Inflammatory macrophage treated with lipopolysaccharide for 4 hours (primary cell): Measurements from ENCODE around the gene SLC8A2.

Experiments used
- DNase-seq: peaks from one replicate; pipeline ENCODE4 v3.0.0-alpha.2; 2020

SLC8A2 gene

GRCh38 chr19:47448360-47448727, 23.3 kb downstream of the SLC8A2 start:
- no peak for DNase-seq

GRCh38 chr19:47447470-47448359, 24.0 kb downstream of the SLC8A2 start:
- DNase-seq, result peak; percentile 55

- peak; percentile 49 for DNase-seq
Measured at GRCh38 chr19:47446534-47447469, 24.9 kb downstream of the SLC8A2 start.

GRCh38 chr19:47445937-47446402, 25.7 kb downstream of the SLC8A2 start:
- no peak for DNase-seq

- DNase-seq, result no peak
Measured at GRCh38 chr19:47445527-47445926, 26.2 kb downstream of the SLC8A2 start.

DNA sequence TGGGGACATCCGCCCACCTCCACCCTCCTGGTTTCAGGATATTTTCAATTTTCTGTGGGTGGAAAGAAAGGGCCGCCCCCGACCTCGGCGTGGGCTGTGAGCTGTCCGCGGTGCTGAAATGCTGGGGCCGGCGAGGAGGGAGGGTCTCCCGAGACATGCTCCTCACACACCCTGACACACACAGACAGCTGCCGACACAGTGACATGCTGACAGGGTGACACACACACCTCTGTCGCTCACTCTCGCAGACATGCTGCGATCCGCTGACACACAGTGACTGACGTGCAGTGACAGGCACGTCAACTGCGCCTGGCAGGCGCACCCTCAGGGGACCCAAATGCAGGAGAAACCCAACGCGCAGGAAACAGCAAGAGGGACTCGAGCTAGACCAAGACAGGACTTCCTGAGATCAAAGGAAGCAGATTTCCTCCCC, 27.3 kb downstream of the SLC8A2 start:
- no peak for DNase-seq

DNA sequence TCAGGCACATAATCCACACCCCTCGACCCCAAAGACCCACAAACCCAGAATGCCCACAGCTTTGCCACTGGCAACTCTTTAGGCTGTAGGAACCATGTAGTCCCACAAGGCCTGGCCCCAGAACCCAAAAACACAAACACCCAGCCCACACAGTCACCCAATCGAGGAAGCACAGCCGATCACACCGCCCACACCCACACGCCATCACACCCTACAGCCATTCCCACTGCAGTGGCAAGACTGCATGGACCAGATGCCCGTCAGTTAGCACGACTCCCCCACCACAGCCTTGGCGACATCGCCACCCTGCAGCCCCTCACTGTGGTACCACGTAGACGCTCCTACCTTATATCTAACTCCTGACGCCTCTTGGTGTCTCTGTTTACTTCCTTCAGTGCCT, 28.4 kb downstream of the SLC8A2 start:
- no peak for DNase-seq

DNA sequence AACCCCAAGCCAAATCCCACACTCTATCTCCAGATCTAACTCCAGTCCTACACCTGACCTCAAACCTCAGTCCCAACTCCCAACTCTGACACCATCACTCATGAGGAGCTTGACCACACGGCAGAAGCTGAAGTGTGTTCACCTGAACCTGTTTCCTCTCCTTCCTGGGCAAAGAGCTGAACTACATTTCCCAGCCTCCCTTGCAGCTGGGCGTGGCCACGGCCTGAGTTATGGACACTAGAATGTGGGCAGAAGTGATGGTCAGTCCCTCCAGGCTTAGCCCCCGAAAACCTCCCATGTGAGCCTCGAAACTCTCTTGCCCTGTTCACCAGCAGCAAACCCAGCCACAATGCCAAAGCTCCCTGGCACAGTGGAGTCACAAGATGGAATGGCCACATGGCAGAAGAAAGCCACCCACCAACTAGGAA, 32.9 kb downstream of the SLC8A2 start:
- DNase-seq, result no peak

- DNase-seq, result no peak
Measured at GRCh38 chr19:47437500-47437899, 34.2 kb downstream of the SLC8A2 start.

DNA sequence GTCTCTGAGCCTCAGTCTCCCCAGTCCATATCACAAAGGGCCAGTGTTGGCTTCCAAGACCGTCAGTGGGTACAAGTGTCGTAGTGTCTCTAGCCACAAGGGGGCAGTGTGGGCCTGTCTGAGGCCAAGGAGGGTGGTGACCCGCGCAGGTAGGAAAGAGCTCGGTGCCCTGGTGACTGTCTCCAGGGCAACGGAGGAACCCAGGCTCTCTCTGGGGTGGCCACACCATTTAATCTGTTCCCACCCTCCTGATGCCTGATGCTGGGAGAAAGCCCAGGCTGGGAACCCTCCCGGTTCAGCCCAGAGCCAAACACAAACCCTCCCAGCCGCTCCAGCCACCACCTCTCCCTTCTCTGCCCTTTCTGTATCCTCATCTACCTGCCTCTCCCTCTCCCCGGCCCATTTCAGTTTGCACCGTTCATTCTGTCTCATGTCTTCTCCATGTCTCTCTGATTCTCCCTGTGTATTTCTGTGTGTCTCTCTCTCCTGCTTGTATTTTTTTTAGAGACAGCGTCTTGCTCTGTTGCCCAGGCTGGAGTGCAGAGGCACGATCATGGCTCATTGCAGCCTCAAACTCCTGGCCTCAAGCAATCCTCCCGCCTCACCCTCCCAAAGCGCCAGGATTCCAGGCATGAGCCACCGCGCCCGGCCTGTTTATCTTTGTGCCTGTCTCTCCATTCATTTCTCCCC, 34.8 kb downstream of the SLC8A2 start:
- DNase-seq, result peak; percentile 65

GRCh38 chr19:47435883-47436417, 35.7 kb downstream of the SLC8A2 start:
- DNase-seq, result no peak

- DNase-seq, result no peak
Measured at GRCh38 chr19:47435196-47435595, 36.5 kb downstream of the SLC8A2 start.

DNA sequence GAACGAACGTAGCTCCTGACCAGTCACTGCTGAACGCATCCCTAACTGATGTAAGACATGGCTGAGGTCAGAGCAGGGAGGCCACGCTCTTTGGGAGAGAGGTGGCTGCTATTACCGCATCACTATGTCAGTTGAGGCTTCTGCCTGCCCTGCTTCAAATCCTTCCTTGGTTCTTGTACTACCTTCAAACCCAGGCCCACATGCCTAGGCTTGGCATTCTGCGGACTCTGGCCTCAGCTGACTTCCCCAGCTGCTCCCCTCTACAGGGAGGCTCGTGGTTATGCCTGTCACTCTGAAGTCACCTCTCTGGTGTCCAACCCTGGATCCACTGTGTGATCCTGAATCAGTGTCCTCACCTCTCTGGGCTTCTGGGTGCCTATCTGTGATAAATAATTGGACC, 37.6 kb downstream of the SLC8A2 start:
- no peak for DNase-seq

DNA sequence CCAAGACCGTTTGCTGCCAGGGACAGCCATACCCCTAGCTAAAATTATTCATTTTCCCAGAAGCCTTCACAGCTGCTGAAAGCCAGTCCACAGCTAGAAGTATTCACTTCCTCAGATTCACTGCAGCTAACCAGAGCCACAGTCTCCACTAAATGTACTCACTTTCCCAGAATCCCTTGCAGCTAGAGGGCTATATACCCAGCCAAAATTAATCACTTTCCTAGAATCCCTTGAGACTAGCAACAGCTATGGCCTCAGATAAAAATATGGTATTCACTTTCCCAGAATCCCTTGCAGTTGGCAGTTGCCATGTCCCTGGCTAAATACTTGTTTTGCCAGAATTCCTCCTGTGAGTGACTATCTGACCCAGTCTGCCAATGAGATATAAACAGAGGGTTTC, 38.6 kb downstream of the SLC8A2 start:
- DNase-seq, result peak; percentile 30

GRCh38 chr19:47432499-47432898, 39.2 kb downstream of the SLC8A2 start:
- no peak for DNase-seq

DNA sequence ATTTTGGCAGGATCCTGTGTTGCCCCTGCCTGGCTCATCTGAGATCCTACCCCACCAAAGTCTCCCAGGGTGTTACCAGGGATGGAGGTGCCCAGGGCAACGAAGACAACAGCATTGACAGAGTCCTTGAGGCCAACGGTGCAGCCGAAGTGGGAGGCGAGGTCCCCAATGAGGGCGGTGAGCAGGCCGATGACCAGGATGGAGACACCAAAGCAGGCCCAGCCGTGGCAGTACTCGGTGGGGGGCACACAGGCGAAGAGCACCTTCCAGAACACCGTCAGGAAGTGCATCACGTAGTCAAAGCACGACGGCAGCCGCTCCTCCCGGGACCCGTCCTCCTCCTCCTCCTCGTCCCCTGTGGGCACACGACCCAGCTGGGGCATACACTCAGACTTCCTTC, 39.6 kb downstream of the SLC8A2 start:
- no peak for DNase-seq

DNA sequence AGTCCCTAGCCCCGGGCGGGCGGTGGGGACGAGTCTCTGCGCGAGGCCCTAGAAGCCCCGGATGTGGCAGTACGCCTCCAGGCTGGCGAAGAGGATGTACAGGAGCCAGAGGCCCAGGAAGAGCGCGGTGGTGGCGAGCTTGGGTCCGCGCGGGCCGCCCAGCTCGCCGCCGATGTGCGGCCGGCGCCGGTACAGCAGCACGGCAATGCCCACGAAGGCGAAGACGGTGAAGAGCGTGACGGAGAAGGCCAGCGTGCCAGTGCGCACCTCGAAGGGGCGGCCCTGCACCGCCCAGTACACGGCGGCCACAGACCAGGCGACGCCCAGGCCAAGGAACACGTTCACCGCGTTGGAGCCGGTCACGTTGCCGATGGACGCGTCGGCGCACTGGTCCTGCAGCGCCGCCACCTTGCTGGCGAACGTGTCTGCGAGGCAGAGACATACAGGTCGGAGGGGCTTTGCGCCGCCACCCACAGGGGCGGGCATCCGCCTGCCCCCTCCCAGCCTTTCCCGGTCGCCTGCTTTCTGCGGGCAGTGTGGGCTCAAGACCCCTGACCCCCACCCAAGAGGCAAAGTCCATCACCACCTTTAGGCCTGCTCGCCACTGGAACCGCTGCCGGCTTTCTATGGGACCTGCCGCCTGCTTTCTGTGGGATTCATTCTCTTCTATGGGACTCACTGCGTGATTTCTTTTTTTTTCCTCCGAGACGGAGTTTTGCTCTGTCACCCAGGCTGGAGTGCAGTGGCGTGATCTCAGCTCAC, 41.5 kb downstream of the SLC8A2 start:
- DNase-seq, result peak; percentile 56

DNA sequence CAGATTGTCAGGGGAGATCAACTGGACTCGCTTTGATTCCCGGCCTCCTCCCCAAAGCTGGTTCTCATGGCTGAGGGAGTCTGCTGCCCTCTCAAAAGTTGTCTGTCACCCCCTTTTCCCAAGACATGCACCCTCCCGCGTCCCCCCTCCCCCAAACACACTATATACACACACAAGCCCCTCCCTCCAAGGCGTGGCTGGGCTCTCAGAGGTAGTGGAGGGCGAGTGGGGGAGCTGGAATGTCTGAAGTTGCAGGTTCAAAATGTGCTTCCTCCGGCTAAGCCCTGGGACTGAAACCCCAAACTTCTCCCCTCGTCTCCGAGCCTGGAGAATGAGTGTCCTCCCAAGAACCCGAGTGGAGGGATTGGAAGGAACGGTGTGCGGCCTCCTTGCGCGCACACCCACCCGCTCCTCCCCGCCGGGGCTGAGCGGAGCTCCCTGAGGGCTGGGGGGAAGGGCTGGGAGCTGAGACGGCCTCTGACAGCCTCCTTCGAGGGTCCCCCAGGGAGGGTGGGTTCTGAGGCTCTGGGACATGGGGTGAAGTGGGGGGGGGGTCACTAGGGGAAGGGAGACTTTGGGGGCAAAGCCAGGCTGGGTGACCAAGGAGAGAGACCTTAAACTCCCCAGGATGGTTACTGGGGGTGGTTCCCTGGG, 42.4 kb downstream of the SLC8A2 start:
- DNase-seq, result no peak

GRCh38 chr19:47428177-47428894, 43.4 kb downstream of the SLC8A2 start:
- peak; percentile 92 for DNase-seq
